ENCODE measurements around the gene ANKS1A. TPM values are rescaled to one million over a fixed set of nuclear protein-coding genes. Genes with fewer than 3 reads are reported as not detected.
"Not testable (repeated sequence)": the region's sequence is repeated elsewhere in the genome, so short reads cannot be mapped to it uniquely, and the experiment has no call there.

The ANKS1A gene
- total RNA-seq, 1 donor from 2014 or later: 11.5 TPM

DNA sequence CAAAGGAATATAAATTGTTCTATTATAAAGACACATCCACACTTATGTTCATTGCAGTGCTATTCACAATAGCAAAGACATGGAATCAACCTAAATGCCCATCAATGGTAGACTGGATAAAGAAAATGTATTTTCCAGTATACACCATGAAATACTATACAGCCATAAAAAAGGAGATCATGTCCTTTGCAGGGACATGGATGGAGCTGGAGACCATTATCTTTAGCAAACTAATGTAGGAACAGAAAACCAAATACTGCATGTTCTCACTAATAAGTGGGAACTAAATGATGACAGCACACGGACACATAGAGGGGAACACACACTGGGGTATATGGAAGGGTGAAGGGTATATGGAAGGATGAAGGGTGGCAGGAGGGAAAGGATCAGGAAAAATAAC is 5.0 kb upstream of the ANKS1A start:
- peaks cover 0 to 19% (median 13%) of the 10 kb centered on the region in 3 donors for H3K36me3 ChIP-seq (ENCODE audit: control insufficient read depth in 3 of 3, insufficient read depth in 3 of 3, low read length in 3 of 3)
- not testable (repeated sequence) for H3K9me3 ChIP-seq (ENCODE audit: control insufficient read depth in 3 of 3, low read length in 3 of 3); H3K9ac ChIP-seq (ENCODE audit: low read depth in 1 of 3, low read length in 3 of 3); H3K27me3 ChIP-seq (ENCODE audit: control insufficient read depth in 3 of 3, insufficient read depth in 3 of 3, low read length in 3 of 3); H3K27ac ChIP-seq (ENCODE audit: low read depth, low read length); H3K4me3 ChIP-seq (ENCODE audit: low read length in 3 of 3)
- peaks cover 0 to 20% (median 7%) of the 10 kb centered on the region in 3 donors for H3K4me1 ChIP-seq (ENCODE audit: control insufficient read depth in 3 of 3, insufficient read depth in 3 of 3, low read length in 3 of 3)

DNA sequence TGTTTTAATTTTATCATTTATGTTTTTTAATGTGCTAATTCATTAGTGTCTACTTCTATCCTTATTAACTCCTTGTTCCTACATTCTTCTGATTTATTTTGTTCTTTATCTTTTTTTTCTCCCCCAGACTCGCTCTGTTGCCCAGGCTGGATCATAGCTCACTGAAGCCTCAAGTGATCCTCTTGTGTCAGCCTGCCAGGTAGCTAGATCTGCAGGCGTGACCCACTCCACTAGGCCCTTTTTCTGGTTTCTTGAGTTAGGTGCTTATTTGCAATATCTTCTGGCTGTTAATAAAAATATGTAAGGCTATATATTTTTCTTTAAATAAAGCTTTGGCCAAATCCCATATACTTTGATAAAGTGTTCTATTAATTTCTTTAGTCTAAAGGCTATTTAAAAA is 4.1 kb upstream of the ANKS1A start:
- Histone ChIP-seq H3K4me1 (ENCODE audit: control insufficient read depth in 3 of 3, insufficient read depth in 3 of 3, low read length in 3 of 3) (peaks cover 0 to 20% (median 7%) of the 10 kb centered on the region in 3 donors), H3K9me3 (ENCODE audit: control insufficient read depth in 3 of 3, low read length in 3 of 3) (no peaks in the 10 kb centered on the region), H3K27me3 (ENCODE audit: control insufficient read depth in 3 of 3, insufficient read depth in 3 of 3, low read length in 3 of 3) (no peaks in the 10 kb centered on the region), H3K4me3 (ENCODE audit: low read length in 3 of 3) (no peak overlapping the region), H3K36me3 (ENCODE audit: control insufficient read depth in 3 of 3, insufficient read depth in 3 of 3, low read length in 3 of 3) (peaks cover 0 to 12% (median 6%) of the 10 kb centered on the region in 3 donors), H3K27ac (ENCODE audit: low read depth, low read length) (no peak overlapping the region), H3K9ac (ENCODE audit: low read depth in 1 of 3, low read length in 3 of 3) (no peak overlapping the region)

DNA sequence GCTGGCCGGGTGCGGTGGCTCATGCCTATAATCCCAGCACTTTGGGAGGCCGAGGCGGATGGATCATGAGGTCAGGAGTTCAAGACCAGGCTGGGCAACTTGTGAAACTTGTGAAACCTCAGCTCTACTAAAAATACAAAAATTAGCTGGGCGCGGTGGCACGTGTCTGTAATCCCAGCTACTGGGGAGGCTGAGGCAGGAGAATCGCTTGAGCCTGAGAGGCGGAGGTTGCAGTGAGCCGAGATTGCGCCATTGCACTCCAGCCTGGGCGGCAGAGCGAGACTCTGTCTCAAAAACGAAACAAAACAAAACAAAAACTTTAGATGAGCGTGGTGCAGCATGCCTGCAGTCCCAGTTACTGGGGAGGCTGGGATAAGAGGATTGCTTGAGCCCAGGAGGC is 3.2 kb upstream of the ANKS1A start:
- H3K9me3 ChIP-seq (ENCODE audit: control insufficient read depth in 3 of 3, low read length in 3 of 3); H3K9ac ChIP-seq (ENCODE audit: low read depth in 1 of 3, low read length in 3 of 3); H3K27ac ChIP-seq (ENCODE audit: low read depth, low read length); H3K27me3 ChIP-seq (ENCODE audit: control insufficient read depth in 3 of 3, insufficient read depth in 3 of 3, low read length in 3 of 3); H3K4me3 ChIP-seq (ENCODE audit: low read length in 3 of 3); H3K36me3 ChIP-seq (ENCODE audit: control insufficient read depth in 3 of 3, insufficient read depth in 3 of 3, low read length in 3 of 3): not testable (repeated sequence)
- peaks cover 7 to 25% (median 11%) of the 10 kb centered on the region in 3 donors for H3K4me1 ChIP-seq (ENCODE audit: control insufficient read depth in 3 of 3, insufficient read depth in 3 of 3, low read length in 3 of 3)

DNA sequence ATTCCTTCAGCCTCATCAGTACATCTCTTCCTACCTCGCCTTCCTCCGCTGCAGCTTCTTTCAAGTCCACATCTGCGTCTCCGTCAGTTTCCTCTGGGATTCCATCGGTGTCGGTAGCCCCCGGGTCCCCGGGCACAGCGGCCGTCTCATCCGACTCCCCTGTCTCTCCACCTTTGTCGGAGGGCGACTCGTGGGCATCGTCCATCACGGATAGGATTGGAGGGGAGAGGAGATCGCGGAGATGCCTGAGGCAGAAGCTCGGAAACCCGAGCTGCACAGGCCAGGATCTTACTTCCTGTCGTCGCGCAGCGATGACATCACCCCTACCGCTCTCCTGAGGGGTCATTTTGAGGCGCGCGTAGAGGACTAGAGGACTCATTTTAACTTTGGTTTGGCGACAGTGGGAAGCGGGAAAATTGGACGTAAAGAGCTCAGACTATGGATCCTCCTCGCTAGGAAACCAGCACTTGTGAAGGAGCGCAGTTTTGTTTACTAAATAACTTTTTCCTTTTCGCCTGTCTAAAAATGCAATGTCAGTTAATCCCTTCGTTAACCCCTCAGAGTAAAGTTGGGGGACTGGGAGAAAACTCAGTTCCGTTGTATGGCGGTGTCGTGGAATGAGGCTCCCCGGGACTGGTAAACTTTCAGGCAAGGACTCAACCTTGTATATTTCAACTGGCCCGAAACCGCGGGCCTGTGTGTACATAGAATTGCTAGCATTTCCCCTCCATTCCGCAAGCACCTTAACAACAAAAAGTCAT is 1.1 kb upstream of the ANKS1A start, which contains the start of gene TAF11:
TSS of gene TAF11 (minus strand) at position 290 of the 761 bp plus-strand sequence. CDS start at position 205, 85 bp downstream.
- Histone ChIP-seq H3K4me3 (ENCODE audit: low read length in 3 of 3) (peak within 1 kb of the TSS; percentile 90 to 100 (median 97)), H3K9me3 (ENCODE audit: control insufficient read depth in 3 of 3, low read length in 3 of 3) (no peaks in the 10 kb centered on the region), H3K36me3 (ENCODE audit: control insufficient read depth in 3 of 3, insufficient read depth in 3 of 3, low read length in 3 of 3) (peaks cover 0 to 8% (median 3%) of the 10 kb centered on the region in 3 donors), H3K27me3 (ENCODE audit: control insufficient read depth in 3 of 3, insufficient read depth in 3 of 3, low read length in 3 of 3) (no peaks in the 10 kb centered on the region), H3K27ac (ENCODE audit: low read depth, low read length) (peak within 1 kb of the TSS; percentile 92), H3K9ac (ENCODE audit: low read depth in 1 of 3, low read length in 3 of 3) (peak within 1 kb of the TSS; percentile 90 to 99 (median 96)), H3K4me1 (ENCODE audit: control insufficient read depth in 3 of 3, insufficient read depth in 3 of 3, low read length in 3 of 3) (peaks cover 7 to 28% (median 13%) of the 10 kb centered on the region in 3 donors)

DNA sequence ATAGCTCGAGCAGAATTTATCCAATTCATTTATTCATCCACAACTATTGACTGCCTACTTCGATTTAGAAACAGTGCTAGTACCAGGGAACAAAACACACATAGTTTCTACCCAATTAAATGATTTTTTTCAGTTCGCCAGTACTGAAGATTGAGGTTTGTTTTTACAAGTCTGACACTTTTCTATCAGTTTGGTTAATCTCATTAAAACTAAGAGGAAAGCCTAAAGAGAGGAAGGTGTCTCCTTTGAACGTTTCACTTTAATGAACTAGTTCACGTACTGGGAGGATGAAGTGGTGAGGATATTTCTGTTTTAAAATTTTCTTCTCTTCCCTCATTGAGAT is 570 bp upstream of the ANKS1A start:
- no peaks in the 10 kb centered on the region for H3K9me3 ChIP-seq (ENCODE audit: control insufficient read depth in 3 of 3, low read length in 3 of 3)
- no peaks in the 10 kb centered on the region for H3K27me3 ChIP-seq (ENCODE audit: control insufficient read depth in 3 of 3, insufficient read depth in 3 of 3, low read length in 3 of 3)
- peak overlapping the region; percentile 90 to 100 (median 97) for H3K4me3 ChIP-seq (ENCODE audit: low read length in 3 of 3)
- peaks cover 0 to 8% (median 3%) of the 10 kb centered on the region in 3 donors for H3K36me3 ChIP-seq (ENCODE audit: control insufficient read depth in 3 of 3, insufficient read depth in 3 of 3, low read length in 3 of 3)
- H3K9ac ChIP-seq (ENCODE audit: low read depth in 1 of 3, low read length in 3 of 3): peak overlapping the region; percentile 90 to 99 (median 96)
- H3K27ac ChIP-seq (ENCODE audit: low read depth, low read length): peak overlapping the region; percentile 92
- peaks cover 7 to 28% (median 13%) of the 10 kb centered on the region in 3 donors for H3K4me1 ChIP-seq (ENCODE audit: control insufficient read depth in 3 of 3, insufficient read depth in 3 of 3, low read length in 3 of 3)

DNA sequence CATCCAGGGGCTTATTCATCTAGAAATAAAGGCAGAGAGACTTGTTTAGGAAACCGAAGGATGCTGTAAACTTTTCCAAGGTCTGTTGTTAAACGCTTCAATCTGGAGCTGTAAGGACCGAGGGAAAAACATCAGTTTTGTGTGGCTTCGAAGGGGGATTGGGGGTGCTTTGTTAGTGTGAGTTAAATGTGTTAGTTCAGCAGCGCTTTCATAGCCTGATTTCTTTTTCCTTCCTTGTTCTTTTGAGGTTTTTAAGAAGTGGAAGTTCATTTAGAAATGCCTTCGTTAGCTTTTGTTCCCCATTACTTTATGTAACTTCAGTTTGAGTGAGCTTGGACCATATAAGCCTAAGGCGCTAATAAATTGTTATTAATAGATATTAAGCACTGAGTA is 1.5 kb downstream of the ANKS1A start:
- Histone ChIP-seq H3K9ac (ENCODE audit: low read depth in 1 of 3, low read length in 3 of 3) (peak overlapping the region; percentile 59 to 81 (median 69)), H3K4me1 (ENCODE audit: control insufficient read depth in 3 of 3, insufficient read depth in 3 of 3, low read length in 3 of 3) (peaks cover 7 to 28% (median 13%) of the 10 kb centered on the region in 3 donors), H3K4me3 (ENCODE audit: low read length in 3 of 3) (peak overlapping the region; percentile 75 to 97 (median 90)), H3K27ac (ENCODE audit: low read depth, low read length) (no peak overlapping the region), H3K36me3 (ENCODE audit: control insufficient read depth in 3 of 3, insufficient read depth in 3 of 3, low read length in 3 of 3) (peaks cover 0 to 3% (median 0%) of the 10 kb centered on the region in 3 donors), H3K9me3 (ENCODE audit: control insufficient read depth in 3 of 3, low read length in 3 of 3) (no peaks in the 10 kb centered on the region), H3K27me3 (ENCODE audit: control insufficient read depth in 3 of 3, insufficient read depth in 3 of 3, low read length in 3 of 3) (no peaks in the 10 kb centered on the region)

DNA sequence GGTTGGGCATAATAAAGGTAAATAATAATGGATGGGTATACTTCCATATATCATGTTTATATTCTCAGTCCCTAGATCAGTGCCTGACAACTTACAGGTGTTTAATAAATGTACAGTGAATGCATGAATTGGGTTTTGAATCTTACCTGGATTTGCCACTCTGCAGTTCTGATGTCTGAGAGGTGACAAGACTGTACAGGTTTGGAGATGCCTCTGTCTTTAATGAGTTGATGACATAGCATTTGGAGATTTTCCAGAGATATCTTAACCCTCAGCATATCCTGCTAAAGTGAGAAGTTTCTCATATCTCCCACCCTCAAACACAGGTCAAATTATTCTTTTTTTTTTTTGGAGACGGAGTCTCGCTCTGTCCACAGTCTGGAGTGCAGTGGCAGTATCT is 2.2 kb downstream of the ANKS1A start:
- Histone ChIP-seq H3K4me1 (ENCODE audit: control insufficient read depth in 3 of 3, insufficient read depth in 3 of 3, low read length in 3 of 3) (peaks cover 7 to 28% (median 12%) of the 10 kb centered on the region in 3 donors), H3K4me3 (ENCODE audit: low read length in 3 of 3) (no peak overlapping the region), H3K27ac (ENCODE audit: low read depth, low read length) (no peak overlapping the region)

DNA sequence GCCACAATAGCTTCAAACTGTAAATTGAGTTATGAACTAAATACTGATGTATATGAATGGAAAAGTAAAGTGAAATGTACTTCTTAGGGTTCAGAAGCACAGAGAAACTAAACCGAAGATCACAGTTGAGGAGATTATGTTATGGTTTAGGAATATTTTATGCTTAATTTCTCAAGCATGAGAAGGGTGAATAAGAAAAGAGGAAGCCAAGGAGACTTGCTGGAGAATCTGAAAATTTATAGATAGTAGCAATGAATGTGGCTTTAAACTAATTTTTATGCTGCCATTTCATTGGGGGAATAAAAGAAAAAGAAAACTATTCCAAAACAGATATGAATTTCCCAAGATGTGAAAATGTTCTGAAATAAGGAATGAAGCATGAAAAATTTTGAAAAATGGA is 5.6 kb downstream of the ANKS1A start:
- peaks cover 7 to 12% (median 11%) of the 10 kb centered on the region in 3 donors for H3K4me1 ChIP-seq (ENCODE audit: control insufficient read depth in 3 of 3, insufficient read depth in 3 of 3, low read length in 3 of 3)

More for the DNA sequence above, 2.2 kb downstream of the ANKS1A start:
- no peak overlapping the region for H3K9ac ChIP-seq (ENCODE audit: low read depth in 1 of 3, low read length in 3 of 3)
- H3K27me3 ChIP-seq (ENCODE audit: control insufficient read depth in 3 of 3, insufficient read depth in 3 of 3, low read length in 3 of 3): no peaks in the 10 kb centered on the region
- H3K36me3 ChIP-seq (ENCODE audit: control insufficient read depth in 3 of 3, insufficient read depth in 3 of 3, low read length in 3 of 3): no peaks in the 10 kb centered on the region
- no peaks in the 10 kb centered on the region for H3K9me3 ChIP-seq (ENCODE audit: control insufficient read depth in 3 of 3, low read length in 3 of 3)

DNA sequence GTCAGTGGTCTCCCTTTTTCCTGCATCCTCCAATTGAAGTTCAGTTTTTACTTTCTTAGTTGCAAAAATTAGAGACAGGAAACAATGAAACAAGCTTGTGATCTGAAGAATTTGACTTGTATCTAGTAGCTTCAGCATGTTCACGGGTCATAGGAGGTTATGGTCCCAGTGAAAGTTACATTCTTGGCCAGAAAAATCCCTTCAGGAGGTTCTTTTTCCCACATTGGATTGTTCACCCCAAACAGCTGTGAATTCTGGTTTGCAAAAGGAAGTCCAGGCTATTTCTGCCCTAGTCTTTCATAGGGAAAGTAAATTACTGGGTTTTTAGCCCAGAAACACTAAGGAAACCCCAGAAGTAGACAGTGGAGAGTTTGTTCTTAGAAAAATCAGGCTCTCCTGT is 8.1 kb downstream of the ANKS1A start:
- Histone ChIP-seq H3K27ac (ENCODE audit: low read depth, low read length) (no peak overlapping the region), H3K4me3 (ENCODE audit: low read length in 3 of 3) (no peak overlapping the region), H3K36me3 (ENCODE audit: control insufficient read depth in 3 of 3, insufficient read depth in 3 of 3, low read length in 3 of 3) (no peaks in the 10 kb centered on the region), H3K27me3 (ENCODE audit: control insufficient read depth in 3 of 3, insufficient read depth in 3 of 3, low read length in 3 of 3) (no peaks in the 10 kb centered on the region), H3K9ac (ENCODE audit: low read depth in 1 of 3, low read length in 3 of 3) (no peak overlapping the region), H3K4me1 (ENCODE audit: control insufficient read depth in 3 of 3, insufficient read depth in 3 of 3, low read length in 3 of 3) (peaks cover 0 to 5% (median 5%) of the 10 kb centered on the region in 3 donors), H3K9me3 (ENCODE audit: control insufficient read depth in 3 of 3, low read length in 3 of 3) (no peaks in the 10 kb centered on the region)

More for the DNA sequence above, 5.6 kb downstream of the ANKS1A start:
- Histone ChIP-seq H3K27ac (ENCODE audit: low read depth, low read length) (no peak overlapping the region), H3K27me3 (ENCODE audit: control insufficient read depth in 3 of 3, insufficient read depth in 3 of 3, low read length in 3 of 3) (no peaks in the 10 kb centered on the region), H3K4me3 (ENCODE audit: low read length in 3 of 3) (no peak overlapping the region), H3K9ac (ENCODE audit: low read depth in 1 of 3, low read length in 3 of 3) (no peak overlapping the region), H3K9me3 (ENCODE audit: control insufficient read depth in 3 of 3, low read length in 3 of 3) (no peaks in the 10 kb centered on the region), H3K36me3 (ENCODE audit: control insufficient read depth in 3 of 3, insufficient read depth in 3 of 3, low read length in 3 of 3) (no peaks in the 10 kb centered on the region)

DNA sequence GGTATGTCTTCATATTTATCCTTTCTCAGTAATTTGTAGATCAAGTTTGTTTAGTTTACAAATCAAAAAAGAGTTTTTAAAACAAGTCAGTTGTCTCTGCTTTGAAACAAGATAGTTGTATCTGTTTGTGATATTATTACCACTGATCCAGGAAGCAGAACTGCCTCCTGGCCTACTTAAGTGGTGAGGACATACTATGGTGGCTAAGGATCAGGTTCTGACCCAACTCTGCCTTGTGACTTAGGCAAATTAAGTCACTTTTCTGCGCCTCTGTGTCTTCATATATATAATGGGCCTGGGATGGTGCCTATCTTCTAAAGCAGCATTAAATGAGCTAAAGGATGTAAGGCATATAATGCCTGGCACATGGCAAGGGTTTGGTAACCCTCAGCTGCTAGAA is 8.7 kb downstream of the ANKS1A start:
- Histone ChIP-seq H3K9me3 (ENCODE audit: control insufficient read depth in 3 of 3, low read length in 3 of 3) (no peaks in the 10 kb centered on the region), H3K4me1 (ENCODE audit: control insufficient read depth in 3 of 3, insufficient read depth in 3 of 3, low read length in 3 of 3) (peaks cover 0 to 5% (median 5%) of the 10 kb centered on the region in 3 donors), H3K27me3 (ENCODE audit: control insufficient read depth in 3 of 3, insufficient read depth in 3 of 3, low read length in 3 of 3) (no peaks in the 10 kb centered on the region), H3K4me3 (ENCODE audit: low read length in 3 of 3) (no peak overlapping the region), H3K27ac (ENCODE audit: low read depth, low read length) (no peak overlapping the region), H3K36me3 (ENCODE audit: control insufficient read depth in 3 of 3, insufficient read depth in 3 of 3, low read length in 3 of 3) (no peaks in the 10 kb centered on the region), H3K9ac (ENCODE audit: low read depth in 1 of 3, low read length in 3 of 3) (no peak overlapping the region)

Measured in skeletal muscle tissue (tissue), 4 donors.